ENCODE data around the gene SEMA3E.
"Not testable (repeated sequence)": the region's sequence is repeated elsewhere in the genome, so short reads cannot be mapped to it uniquely, and the experiment has no call there.

SEMA3E gene

DNA sequence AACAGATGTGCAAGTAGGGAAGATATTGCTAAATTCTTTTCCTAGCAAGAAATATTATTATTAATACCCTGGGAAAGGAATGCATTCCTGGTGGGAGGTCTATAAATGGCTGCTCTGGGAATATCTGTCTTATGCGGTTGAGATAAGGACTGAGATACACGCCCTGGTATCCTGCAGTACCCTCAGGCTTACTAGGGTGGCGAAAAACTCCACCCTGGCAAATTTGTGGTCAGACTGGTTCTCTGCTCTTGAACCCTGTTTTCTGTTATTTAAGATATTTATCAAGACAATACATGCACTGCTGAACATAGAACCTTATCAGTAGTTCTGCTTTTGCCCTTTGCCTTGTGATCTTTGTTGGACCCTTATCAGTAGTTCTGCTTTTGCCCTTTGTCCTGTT is 96.4 kb downstream of the SEMA3E start:
- DNase-seq (ENCODE audit: low read depth): not testable (repeated sequence)

DNA sequence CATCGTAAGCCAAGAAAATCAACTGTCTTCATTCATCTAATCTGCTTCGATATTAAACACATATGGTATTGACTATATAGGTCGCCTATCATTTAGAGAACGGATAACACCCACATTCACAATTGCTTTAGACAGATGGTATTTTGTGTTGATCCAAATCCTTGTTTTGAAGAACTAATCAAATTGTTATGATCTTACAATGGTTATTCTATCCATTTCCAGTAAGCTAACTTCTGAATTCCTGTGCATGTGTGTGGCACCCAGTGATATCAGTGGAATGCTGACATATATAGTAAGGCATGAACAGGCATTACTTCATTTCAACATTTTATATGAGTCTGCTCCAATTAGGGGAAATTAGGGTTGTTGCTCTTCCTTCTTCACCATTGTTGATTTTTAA is 98.8 kb downstream of the SEMA3E start:
- DNase-seq (ENCODE audit: low read depth): no peak

DNA sequence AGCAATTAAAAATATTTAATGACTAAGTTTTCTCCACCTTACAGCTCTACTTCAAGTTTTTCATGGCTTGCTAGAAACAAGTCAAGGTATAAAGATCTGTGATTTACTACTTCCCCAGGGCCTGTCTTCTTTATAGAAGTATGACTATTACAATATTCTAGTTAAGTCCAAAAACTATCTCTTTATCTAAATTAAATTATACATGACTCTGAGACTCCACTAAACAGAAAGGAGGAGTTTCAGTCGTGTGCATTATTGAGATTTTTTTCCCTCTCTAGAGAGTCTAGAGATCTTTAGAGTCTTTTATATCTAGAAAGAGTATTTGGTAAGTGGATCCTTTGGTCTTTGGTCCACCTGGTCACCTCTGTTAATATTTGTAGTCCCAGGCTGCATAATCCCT is 100.7 kb downstream of the SEMA3E start:
- DNase-seq (ENCODE audit: low read depth): no peak

DNA sequence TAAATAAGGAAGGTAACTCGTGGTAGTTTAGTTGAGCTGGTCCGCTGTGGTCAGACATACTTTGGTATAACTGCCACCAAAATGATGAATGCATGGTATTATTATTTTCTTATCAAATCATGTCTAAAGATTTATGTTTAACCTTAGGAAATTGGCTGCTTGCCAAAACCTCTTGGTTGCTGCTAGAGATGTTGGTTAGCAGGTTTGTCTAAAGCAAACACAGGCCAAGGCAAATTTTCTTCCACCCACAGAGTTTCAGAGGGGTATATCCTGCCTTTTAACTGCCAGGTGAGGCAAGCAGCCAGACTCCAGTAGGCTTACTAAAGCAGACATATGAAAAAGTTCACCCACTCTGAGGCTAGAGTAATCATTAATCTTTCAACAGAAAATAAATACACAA is 101.4 kb downstream of the SEMA3E start:
- DNase-seq (ENCODE audit: low read depth): no peak

DNA sequence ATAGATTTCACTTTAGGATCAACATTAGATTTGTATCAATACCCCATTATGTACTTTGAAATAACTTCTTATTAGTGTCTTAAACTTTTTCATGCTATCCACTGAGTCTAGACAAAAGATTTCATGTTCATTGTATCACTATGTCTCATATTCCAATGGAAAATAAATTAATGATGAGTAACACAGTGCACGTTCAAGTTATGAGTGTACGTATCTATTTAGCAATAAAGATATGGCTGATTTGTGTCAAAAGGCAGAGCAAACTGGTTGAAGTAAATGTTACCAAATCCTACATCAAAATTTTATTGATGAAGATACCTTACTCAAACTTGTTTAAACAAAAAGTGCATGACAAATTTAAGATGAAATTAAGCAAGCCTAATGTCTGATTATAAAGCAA is 102.4 kb downstream of the SEMA3E start:
- DNase-seq (ENCODE audit: low read depth): no peak

DNA sequence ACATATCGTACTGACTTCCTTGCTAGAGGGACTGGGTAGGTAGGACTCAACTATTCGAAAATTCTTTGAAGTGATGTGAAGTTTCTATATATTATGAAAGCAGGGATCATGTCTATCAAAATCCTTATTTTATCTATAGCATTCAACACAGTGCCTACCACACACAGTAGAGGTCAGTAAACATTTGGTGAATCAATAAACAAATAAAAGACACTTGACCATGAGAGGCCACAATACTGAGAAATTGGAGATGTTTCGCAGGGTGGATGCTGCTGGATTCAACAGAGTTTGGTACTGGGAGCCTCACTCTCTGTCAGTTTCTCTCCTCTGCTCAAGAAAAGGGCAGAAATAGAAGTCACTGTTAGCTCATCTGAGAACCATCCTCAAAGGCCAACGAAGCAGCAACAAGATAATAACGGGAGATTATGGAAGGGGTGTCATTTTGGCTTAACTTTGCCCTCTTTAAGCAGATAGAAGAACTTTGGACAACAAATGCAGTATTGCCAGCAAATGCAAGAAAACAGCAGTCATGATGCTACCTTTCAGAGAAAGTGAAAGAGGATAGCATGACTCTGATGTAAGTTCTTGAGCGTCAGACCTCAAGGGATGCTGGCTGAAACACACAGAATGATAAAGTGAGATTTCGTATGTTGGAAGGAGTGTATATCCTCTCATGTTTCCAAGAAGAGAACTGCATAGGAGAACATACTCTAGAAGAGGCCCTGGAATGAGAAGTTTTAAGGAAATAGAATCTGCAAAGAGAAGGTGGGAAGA is 107.6 kb downstream of the SEMA3E start:
- DNase-seq (ENCODE audit: low read depth): no peak

DNA sequence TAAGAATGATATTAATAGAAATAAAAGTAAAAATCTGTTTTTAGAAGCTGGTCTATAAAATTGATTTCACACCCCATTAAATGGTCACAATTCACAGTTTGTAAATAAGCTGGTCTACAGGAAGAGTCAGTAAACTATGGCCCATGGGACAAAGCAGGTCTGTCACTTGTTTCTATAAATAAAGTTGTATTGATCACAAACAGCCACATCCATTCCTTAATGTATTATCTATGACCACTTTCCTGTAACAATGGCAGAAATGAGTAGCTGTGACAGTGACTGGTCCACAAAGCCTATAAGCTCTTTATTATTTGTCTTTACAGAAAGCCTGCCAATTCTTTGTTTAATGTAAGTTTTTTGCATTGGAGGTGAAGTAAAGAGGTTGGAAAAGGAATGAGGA is 114.5 kb downstream of the SEMA3E start:
- DNase-seq (ENCODE audit: low read depth): no peak

DNA sequence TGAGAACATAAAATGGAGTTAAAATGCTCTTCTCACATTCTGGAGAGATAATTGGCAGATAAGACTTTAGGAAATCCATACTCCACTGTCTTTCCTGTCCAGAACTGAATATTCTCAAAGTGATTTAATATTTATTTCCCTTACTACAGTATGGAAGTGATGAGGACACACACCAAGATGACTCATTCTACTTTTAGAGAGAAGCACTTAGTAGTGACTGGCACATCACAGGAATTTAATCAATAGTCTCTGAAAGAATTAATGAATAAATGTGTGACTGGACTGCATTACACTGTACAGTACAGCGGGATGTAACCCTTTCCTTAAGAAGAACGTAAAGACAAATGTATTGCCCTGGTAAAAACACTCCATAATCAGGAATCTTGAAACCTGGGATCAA is 116.7 kb downstream of the SEMA3E start:
- no peak for DNase-seq (ENCODE audit: low read depth)

DNA sequence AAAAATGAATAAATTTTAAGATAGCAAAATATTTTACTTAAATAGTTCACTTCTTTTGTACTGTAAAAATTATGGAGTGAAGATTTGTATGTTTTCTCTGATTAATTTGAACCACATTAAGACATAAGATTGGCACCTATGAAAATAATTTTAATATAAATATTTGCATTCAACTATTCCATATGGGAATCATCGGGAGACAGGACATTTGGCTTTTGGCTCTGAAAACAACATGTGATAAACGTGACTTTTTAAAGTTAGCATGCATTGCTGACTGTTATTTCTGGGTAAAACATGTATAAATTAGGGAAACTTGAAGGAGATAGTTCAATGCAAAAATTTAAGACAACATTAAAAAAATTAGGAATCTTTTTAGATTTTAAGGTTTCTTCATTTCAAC is 117.2 kb downstream of the SEMA3E start:
- DNase-seq (ENCODE audit: low read depth): no peak

DNA sequence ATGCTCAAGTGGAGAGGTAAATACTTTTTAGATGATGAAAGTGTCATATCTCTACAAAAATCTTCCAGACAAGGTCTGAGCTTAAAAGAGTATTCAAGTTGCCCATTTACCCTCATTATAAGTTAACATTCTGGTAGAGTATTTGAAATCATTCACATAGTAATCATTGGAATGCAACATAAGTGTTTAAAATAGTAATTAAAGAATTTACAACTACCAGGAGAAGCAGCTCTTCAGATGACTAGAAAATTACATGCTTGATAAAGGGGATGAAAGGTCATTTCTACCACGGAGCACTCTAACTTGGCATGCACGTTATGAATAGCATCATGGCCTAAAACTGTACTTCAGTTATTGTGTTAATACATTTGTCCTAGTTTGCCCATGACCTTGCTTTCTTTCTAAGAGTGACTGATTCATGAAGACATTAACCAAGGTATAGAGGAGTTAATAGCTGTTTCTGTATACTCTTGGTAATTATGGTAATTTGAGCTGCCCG is 120.0 kb downstream of the SEMA3E start:
- no peak for DNase-seq (ENCODE audit: low read depth)

DNA sequence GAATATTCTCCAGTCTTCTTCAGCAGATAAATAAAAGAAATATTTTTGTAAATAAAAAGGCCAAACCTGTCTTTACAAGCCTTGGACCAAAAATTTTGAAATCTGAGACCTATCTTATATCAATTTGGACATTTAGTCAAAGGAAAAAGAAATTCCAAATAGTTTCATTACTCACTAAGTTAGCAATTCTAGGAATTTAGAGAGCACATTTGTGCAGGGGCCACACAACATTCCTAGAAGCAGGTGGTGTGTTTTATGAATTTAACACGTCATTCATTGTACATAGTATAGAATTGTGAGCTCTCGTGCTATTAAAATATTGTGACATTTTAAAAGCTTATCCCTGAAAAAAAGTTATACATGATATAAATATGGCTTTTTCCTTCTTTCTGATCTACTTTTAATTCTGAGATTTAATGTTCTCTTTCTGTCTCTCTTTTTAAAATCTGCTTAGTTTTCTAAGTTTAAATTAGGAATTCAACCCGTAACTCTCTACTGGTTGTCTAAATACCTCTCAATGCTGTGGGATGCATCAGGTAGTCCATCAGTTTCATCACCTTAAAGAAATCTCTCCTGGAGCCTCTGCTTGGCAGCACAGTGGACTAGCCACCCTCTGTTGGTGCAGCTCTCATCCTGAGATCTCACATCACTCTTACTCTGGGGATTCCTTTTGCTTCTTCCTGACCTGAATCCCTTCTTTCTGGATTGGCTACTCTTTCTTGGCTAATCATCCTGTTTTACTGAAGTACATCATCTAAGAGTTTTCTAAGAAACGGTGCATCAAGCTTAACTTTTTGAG is 124.5 kb downstream of the SEMA3E start:
- DNase-seq (ENCODE audit: low read depth): no peak

DNA sequence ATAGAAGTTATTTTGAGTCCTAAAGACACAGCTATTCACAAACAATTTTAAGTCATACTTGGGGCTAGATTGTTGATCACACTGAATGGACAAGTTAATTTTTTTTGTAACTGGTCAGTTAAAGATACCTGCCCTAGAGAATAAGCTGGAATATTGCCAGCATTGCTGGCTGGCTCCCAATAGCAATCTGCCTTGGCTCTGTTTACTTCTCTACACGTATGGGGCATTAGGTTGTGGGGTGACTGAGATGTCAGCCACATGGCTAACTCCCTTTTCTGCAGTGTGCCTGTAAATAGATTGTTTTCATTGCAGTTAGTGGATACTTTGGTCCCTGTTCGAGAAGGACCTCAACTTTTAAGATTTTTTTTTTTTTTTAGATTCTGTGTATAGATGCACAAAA is 128.2 kb downstream of the SEMA3E start:
- DNase-seq (ENCODE audit: low read depth): no peak

DNA sequence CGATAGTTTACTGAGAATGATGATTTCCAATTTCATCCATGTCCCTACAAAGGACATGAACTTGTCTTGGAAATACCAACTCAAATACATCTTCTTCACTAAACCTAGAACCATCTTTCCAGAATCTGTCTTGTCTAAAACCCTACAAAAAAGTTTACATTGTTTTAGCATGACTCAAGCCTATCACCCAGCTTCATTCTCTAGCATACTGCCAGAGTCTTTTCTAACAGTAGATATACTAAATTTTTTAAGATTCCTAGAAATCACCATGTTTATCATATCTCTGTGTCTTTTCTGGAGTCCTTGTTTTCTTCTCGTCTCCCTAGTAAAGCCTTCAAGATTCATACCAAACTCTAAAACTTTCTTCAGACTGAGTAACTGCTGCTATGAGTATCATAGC is 129.7 kb downstream of the SEMA3E start:
- DNase-seq (ENCODE audit: low read depth): no peak

DNA sequence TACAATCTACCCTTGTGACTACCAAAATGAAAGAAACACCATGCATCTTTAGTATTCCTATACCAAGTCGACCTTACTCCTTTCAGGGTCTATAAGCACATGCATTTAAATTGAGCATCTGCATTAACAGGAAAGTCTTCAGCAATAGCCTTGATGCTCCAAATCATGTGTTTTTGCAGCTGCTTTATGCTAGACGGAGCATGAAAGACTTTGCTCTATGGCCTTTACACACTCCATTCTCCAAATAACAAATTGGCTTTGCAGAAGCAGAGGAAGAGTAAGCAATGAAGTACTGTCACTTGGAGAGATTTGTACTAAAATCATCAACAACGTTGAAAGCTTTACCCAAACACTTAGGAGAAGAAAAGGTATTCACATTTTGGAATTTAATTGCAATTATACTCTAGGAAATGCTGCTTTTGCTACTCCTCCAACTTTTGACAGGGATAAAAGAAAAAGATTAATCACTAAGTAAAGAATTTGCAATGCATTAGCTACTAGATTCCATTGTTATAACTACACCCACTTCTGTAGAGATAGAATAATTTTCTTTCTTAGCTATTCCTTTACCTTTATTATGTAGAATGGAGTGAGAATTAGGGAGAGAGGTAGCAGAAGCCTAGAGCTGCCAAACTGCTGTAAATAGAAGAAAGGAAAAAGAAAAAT is 131.8 kb downstream of the SEMA3E start:
- no peak for DNase-seq (ENCODE audit: low read depth)

DNA sequence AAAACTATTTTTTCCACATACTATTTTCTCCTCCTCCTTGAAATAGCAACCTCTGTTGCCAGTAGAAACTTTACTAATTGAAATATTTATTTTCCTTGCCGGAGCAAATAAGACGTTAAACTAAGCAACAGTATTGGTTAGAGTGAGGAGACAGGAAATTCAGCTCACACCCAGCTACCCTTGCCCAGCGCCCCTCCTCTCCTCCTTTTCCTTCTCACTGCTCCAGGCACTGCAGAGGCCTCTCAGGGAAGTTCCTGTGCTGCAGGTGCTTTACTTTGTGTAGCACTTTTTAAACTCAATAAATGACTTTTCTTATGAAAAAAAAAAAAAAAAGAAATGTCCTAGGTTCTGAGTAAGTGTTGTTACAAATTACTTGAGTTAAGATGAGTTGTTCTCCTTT is 134.0 kb downstream of the SEMA3E start:
- DNase-seq (ENCODE audit: low read depth): no peak

DNA sequence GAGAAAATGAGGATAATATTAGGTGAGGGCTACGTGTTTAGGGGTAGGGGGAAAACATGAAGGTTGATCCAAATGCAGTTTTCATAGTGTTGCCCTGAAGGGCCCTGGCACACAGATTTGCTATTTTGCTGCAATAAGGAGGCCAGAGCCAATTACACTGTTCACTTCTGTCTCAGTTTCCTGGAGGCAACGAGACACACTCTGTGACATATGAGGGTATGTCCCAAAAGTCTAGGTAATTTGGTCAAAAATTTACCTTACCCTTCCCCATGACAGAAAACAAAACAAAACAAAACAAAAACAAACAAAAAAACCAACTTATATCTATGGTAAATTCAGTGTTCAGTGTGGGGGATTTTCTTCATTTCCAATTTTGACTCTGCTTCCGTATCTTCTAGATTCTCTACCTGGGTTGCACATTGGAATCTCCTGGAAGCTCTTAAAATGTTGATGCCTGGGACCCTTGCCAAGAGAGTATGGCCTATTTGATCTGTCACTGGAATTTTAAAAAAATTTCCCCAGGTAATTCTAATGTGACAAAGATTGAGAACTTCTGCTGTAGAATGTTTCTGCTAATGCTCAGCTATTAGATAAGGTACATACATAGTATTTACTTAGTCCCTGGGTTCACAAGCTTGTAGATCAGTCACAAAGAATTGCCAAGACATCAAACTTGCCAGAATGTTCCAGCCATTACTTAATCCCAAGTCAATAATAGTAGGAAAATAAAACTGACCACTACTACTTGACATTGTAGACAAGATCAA is 139.5 kb downstream of the SEMA3E start:
- no peak for DNase-seq (ENCODE audit: low read depth)

DNA sequence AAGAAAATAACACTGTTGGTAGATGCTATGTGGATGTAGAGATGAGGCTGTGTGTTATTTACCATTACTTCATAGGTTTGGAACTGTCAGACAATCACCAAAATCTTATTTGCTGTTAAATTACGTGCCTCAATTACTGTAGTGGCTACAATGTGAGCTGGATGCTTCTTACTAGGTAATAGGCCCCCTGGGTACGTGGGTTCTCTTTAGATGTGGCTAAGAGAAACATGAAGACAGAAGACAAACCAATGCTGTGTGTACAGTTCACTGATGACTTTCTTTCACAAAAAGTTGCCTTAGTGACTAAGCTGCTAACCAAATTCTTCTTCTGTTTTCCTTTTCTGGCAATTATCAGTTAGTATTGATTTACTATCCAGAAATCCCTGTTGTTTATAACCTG is 144.6 kb downstream of the SEMA3E start:
- no peak for DNase-seq (ENCODE audit: low read depth)

DNA sequence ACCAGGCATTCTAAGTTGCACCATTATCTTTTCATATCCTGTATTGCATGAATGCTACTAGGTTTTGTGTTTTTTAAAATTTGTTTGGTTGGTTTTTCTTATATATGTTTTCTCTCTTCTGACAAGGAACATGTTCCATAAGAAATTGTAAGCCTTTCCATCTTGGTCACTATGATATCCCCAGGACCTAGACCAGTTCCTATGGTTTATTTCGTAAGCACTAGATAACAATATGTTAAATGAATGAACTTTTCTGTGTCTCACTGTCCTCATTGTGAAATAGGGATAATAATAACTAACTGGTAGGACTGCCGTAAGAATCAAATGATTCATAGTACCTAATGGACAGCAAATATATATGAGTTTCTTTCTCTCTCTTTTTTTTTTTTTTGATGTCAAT is 146.3 kb downstream of the SEMA3E start:
- DNase-seq (ENCODE audit: low read depth): no peak

DNA sequence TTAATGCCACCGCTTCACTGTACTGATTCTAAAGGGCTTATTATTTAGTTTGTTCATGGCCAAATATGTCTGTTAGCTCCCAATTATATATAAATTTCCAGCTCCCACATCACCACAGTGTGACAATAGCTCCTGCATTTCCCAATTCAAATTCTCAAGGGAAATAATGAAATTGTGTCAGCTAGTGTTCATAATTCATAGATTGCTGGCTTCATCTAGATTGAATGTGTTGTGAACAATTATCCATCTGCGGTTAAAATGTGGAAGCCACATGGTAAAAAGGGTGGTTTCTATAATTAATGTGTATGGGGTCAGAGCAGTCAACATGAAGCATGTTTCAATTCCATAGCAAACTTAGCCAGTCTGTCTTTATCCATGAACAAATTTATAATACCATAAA is 154.3 kb downstream of the SEMA3E start:
- DNase-seq (ENCODE audit: low read depth): no peak

DNA sequence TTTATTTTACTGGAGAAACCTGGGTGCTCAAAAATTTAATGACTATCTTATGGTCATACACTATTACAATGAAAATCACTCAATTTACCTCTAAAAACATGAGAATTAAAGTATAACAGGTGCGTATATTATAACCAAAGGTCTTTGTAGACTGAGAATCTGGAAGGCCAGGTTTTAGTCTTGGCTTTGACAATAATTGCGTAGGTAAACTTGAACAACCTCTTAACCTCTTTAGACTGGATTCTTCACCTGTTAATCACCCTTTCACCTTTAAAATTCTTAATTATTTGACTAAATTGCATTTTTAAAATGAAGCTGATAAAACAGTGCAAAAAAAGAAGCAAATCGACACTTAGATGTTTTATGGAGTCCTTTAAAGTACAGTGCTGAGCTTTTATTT is 156.1 kb downstream of the SEMA3E start:
- no peak for DNase-seq (ENCODE audit: low read depth)

DNA sequence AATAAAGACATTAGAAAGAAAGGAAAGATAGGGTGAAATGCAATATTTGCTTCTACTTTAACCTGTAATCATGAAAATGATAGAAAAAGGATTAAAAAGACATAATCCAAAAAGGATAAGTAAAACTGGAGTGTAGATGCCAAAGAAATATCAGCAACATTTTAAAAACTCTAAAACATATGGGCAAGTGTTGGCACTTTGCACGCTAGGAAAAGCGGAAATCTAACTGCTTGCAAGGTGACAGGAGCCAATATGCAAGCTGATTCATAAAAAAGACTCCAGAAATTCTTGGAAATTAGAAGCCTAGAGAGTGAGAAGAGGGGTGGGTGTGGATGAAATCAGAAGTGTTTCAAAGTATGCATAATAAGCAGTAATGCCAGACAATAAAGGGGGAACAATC is 161.1 kb downstream of the SEMA3E start:
- no peak for DNase-seq (ENCODE audit: low read depth)

DNA sequence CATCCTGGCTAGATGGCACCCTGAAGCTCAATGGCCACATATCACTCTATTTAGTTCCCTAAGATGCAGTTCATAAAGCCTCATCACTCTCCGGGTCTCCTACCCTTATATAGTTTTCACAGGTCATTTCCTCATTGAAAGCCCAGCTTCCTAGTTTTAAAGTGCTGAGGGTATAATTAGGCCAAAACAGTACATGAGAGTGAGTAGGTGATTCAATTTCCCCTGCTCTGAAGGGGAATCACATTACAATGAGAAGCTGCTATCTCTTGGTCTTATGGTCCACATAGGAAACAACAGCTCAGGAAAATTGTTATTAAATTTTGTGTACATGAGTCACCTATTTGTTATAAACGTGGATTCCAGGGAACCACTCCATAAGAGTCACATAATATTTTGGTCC is 162.0 kb downstream of the SEMA3E start:
- no peak for DNase-seq (ENCODE audit: low read depth)

Measured in stimulated activated CD8-positive, alpha-beta memory T cell treated with anti-CD3 and anti-CD28 coated beads, Interleukin-12 subunit alpha, Interleukin-12 subunit beta, amount 100 ng/mL, for 4 hours (primary cell).